ENCODE data around the gene ATAD3B.

ATAD3B gene

DNA sequence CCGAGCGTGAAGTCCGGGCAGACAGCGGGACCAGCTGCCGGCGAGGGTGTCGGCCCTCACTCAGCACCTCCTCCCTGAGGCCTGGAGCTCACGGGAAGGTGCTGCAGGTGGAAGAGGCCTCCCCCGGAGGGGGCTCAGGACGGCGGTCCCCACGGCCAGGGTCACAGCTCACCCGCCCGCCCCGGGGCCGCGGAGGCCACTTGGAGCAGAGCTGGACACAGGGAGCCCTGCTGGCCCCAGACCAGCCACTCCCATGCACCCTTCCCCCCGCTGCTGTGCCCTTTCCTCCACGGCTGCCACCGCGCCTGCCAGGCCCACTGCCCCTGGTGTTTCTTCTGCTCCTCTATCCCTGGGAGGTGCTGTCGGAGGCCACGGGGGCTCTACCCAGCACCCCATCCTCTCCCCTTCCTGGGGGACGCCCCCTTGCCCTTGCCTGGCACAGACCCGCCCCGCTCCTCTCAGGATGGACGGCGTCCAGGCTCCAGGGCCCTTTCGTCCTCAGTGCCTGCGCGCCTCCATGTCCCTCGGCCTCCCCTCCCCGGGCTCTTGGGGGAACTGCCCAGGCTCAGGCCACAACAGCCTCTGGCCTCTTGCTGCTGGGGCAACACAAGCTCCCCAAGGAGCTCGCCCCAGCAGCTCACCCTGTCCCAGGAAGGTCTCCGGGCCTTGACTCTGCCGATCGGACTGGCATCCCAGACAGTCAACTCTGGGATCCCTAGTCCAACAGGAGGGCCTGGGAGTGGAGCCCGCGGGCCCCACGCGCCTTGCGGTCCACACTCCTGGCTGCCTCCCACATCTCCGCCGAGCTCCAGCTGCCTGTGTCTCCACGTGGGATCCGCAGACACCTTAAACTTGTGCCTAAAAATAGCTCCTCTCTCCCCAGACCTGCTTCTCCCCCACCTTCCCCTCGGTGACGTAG lies 64.7 kb downstream of the ATAD3B start:
- no peak for DNase-seq

DNA sequence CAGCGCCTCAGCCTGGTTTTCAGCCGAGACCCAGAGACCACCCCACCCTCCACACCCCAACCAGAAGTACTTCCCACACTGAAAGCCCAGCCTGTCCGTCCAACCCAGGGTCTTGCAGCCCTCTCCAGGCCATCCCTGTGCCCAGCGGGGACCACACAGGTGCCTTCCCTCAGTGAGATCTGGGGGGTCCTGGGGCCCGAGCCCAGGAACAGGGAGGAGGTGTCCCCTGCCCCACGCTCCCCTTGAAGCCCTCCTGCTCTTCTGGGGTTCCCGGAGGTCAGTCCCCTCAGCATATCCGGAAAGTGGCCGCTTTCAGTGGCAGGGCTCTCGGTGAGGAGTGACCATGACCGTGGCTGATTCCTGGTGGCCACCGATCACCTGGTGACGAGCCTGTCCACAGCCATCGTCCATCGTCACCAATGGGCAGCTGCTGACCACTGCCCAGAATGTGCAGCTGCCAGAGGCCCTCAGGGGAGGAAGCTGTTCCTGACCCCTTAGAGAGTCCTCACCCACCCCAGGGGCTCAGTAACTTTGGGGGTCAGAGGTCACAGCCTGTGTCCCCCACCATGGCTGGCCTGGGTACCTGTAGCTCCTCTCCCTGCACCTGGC lies 65.5 kb downstream of the ATAD3B start:
- DNase-seq: no peak

DNA sequence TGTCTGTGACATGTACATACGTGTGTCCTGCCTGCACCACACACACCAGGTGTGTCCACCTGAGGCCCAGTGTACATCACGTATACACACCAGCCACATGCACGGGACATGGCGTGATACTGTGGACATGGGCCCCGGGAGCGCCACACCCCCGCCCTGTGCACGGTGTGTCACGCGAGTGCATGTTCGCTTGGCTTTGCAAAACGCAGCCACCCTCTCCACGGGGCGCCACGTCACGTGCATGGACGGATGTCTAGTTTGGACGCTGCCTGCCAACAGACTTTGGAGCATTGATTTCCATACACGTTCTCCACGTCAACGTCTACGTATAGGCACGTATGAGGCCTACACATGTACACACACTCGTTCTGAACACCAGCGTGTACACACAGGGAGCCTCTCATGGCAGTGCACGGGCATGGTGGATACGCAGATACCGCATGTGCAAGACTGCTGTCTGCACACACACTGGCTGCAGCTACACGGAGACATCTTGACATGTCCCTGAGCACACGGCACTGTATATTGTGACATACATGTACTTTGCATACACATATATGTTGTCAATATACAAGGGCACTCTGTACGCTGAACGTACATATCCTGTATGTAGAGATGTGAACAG lies 66.2 kb downstream of the ATAD3B start:
- no peak for DNase-seq

DNA sequence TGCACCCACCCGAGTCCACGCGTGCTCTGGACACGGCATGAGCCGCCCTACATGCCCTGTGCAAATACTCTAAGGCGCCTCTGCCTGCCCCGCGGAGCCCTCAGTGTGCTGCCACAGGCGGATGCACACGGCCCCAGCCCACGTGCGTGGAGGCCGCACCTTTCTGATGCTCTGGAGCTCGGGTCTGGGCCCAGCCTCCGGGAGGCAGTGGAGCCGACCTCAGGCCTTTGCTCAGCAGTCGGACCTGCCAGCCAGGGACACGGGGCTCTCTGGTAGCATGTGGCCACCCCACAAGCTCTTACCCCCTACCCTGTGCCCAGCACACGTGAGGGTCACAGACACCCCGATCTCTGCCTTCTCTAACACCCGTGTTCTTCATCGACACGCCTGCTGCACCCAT lies 66.8 kb downstream of the ATAD3B start:
- no peak for DNase-seq

DNA sequence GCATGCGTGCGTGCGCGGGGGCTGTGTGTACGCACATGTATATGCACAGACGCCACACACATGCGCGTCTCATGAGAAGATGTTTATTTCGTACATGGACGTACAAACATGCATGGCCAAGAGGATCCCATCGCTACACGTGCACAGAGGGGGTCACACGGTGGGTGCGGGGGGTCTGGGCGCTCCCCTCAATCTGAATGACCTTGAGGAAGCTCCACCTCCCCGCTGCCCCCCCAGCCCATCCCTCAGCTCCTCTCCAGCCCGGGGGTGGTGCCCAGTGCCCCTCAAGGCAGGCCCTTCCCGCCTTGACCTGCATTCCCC lies 67.4 kb downstream of the ATAD3B start:
- DNase-seq: no peak

DNA sequence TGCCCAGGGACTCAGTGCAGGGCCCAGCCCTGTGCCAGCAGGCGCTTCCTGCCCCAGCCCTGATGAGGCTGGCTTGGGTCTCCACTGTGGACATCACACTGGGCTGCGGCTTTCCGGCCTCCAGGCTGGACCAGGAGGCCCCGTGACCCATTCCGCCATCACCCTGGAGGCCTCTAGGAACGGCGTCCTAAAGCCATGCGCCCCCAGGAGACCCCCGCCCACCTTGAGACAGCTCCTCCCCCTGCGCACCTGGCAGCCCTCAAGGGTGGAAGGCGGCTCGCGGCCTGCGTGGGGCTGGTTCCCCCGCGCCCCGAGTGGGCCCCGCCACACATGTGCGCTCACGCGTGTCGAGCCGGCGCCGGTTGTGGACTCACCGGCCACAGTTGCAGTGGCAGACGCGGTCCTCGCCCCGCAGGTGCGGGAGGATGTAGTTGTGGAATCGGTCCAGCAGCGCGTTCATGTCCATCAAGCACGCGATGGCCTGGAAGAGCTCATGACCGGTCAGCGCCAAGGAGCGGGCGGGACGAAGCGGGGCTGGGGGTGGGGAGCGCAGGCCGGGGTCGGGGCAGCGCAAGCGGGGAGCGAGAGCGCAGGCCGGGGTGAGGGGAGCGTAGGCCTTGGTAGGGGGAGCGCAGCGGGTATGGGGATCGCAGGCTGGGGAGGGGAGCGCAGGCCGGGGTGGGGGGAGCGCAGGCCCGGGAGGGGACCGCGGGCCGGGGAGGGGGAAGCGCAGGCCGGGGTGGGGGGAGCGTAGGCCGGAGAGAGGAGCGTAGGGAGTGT lies 67.9 kb downstream of the ATAD3B start:
- DNase-seq: no peak

DNA sequence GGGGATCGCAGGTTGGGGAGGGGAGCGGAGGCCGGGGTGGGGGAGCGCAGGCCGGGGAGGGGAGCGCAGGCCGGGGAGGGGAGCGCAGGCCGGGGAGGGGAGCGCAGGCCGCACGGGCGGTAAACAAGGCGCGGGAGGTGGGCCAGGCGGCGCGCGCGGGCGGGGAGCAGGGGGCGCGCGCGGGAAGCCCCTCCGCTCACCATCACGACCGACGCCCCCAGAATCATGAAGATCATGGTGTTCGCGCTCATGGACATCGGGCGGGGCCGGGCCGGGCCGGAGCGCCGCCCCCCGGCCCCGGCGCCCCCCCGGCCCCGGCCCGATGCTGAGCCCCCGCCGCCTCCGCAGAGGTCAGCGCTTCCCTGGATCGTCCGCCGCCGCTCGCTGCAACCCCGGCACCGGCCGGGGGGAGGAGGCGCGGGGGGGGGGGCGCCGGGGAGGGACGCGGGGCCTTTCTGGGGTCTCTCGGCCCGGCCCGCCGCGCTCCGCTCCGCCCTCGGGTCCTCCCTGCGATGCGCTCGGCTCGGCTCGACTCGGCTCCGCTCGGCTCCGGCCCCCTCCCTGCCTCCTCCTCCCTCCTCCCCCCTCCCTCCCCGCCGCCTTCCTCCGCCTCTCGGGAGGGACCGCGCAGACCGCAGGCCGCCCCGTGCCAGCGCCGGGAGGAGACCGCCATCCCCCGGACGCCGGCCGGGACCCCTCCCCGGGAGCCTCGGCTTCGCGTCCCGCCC lies 68.7 kb downstream of the ATAD3B start, which contains the start of gene TMEM240:
Gene TMEM240, minus strand, starts transcription at position 535 of the 728 bp plus-strand sequence. Its CDS starts 278 bp downstream, at position 257.
- DNase-seq: no peak

DNA sequence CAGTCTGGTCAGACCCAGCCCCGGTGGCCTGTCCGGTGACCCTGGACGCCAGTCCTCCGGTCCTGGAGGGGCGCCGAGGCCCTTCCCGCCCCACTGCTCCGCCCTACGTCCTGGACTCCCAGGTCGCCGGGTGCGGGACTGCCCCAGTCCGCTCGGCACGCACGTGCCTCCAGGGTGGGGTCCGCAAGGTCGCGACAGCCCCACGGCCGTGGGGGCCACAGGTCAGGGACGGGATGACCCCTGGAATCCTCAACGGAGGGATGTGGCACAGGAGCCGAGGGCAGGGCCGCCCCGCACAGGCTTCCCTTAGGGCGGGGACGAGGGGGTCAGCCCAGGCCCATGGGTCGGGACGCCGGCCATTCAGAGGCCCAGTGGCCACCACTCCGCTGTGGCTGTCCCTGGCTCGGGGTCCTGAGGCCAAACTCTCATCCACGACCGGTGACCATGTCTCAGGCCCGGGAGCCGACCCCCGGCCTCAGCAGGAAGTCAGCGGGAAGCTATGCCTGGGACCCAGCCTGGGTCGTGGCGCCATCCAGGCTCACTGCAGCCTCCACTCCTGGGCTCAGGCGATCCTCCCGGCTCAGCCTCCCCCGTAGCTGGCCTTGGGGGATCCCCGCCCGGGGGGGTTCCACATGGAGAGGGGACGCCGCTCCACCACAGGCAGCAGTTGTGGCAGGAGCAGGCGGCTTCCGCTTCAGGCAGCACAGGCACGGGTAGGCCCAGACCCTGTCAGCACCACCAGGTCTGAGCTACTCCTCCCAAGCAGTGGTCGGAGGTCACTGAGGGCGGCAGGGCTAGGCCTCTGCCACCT lies 69.5 kb downstream of the ATAD3B start:
- DNase-seq: no peak

DNA sequence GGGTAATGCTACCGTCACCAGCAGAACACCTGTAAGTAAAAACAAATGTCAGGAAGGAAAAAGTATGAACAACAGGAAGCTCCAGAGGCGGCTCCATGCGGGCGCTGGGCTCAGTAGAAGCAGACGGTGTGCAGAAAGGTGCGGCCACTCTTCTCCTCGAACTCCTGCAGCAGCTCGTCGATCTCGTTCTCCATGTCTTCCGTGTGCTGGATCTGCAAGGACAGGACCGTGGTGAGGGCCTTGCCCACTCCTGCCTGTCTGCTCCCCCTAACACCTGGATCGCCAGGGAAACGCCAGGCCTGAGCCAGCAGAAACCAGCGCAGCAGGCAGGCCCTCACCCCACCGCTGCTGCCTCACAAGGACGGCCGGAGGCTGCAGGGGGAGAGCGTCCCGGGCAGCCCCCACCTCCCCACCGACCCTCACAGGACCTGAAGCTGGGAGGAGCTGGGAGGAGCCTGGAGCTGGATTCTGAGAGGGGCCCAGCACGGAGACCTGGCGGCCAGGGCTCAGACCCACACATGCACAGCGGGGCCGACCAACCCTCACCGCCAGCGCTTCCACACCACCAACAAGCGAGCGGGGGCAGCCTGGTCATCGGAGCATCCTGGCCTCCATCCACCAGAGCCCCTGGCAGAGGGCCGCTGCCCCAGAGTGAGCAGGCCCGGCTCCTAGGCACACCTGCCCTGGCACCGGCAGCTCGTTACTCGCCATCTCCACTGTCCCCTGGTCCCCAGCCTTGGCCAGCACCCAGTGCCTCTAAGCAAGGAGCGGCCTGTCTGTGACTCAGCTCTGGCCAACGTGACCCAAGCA lies 70.6 kb downstream of the ATAD3B start:
- no peak for DNase-seq

DNA sequence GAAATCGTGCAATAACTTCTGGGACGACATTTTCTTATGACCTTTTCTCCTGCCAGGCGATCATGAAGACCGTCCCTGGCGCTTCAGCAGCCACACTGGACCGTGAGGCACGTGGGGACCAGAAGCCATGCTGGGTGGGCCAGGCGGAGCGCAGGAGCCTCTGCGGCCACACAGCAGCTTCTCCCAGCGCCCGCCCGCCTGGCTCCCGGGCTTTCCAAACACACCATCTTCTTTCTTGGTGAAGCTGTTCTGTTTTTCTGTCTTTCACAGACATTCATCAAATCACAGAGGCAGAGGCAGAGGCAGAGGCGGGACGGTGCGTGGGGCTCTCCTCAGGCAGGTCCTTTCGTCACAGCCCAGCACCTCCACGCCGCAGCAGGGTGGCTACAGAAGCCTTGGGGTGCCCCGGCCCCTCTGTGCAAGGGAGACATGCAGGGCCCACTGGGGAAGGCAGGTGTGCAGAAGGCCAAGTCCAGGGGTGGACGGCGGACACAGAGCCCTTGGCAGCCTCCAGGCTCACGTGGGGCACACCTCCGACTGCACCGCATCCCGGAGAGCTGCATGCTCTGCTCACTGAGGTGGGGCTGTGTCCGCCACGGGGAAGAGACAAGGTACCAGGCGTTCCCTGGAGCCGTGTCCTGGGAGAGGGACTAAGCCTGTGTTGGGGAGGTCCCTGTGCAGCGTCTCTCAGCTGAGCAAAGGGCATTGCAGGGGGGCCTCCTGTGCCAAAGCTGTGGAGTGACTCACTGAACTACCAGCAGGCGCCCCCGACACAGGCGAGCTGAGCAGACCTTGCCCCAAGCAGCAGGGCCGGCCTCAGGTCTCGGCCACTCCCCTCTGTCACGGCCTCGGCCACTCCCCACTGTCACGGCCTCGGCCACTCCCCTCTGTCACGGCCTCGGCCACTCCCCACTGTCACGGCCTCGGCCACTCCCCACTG lies 71.5 kb downstream of the ATAD3B start:
- DNase-seq: no peak

DNA sequence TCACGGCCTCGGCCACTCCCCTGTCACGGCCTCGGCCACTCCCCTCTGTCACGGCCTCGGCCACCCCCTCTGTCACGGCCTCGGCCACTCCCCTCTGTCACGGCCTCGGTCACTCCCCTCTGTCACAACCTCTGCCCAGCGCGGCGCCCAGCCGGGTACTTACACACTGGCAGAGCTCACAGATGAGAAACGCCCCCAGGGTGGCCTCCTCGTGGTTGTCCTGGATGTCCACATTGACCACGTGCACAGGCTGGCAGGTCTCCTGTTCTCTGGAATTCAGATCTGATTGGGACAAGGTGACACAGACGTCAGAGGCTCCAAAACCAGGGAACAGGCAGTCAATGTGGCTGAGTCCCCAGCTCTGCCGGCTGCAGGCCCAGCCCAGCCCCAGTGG lies 72.1 kb downstream of the ATAD3B start:
- no peak for DNase-seq

DNA sequence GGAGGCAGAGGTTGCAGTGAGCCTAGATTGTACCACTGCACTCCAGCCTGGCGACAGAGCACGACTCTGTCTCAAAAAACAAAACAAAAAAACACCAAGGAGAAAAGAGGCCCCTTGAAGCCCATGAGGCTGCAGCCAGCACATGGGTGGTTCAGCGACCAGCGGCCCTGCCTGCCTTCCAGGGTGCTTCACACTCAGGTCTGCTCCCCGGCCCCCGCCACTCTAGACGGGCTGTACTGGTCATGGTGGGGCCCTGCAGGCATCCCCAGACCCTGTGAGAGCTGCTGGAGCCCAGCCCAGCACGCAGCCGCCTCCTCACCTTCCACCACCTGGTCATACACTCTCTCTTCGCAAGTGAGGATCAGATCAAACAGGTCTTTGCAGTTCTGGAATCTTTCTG lies 73.0 kb downstream of the ATAD3B start:
- no peak for DNase-seq

All from NCI-H446 (cell line).